HUES64 (cell line): Measurements from ENCODE around the gene FAM162A.
A peak's percentile ranks its signal among the peaks of the same experiment; 100 is the strongest.

Source experiments
- H3K27ac ChIP-seq: 2 replicates; pipeline ENCODE4 v1.7.0; 2013; ENCODE audit warnings: low read depth, low read length, inconsistent platforms
- H3K27me3 ChIP-seq: 2 replicates; pipeline ENCODE4 v1.6.1; 2013; ENCODE audit warnings: mild to moderate bottlenecking, low read length; ENCODE audit not compliant: insufficient read depth
- H3K36me3 ChIP-seq: 2 replicates; pipeline ENCODE4 v1.6.1; 2013; ENCODE audit warnings: mild to moderate bottlenecking, low read length; ENCODE audit not compliant: insufficient read depth
- H3K4me1 ChIP-seq: 2 replicates; pipeline ENCODE4 v1.6.1; 2013; ENCODE audit warnings: mild to moderate bottlenecking, low read length, moderate library complexity; ENCODE audit not compliant: insufficient read depth
- H3K4me3 ChIP-seq: 2 replicates; pipeline ENCODE4 v1.5.1; 2013; ENCODE audit warnings: mild to moderate bottlenecking, low read length, moderate library complexity
- H3K9ac ChIP-seq: 2 replicates; pipeline ENCODE4 v1.6.1; 2013; ENCODE audit warnings: mild to moderate bottlenecking, low read depth, low read length
- H3K9me3 ChIP-seq: 2 replicates; pipeline ENCODE4 v1.6.1; 2013; ENCODE audit warnings: low read depth, low read length; ENCODE audit not compliant: insufficient read depth
- WGBS: fragments of 150-250, 120-280 bp; methylation state at CpG from one replicate; pipeline ENCODE4 v1.1.7; 2013; ENCODE audit warnings: missing lambda C conversion rate; 5-methylcytosine and 5-hydroxymethylcytosine counted together

The FAM162A gene

DNA sequence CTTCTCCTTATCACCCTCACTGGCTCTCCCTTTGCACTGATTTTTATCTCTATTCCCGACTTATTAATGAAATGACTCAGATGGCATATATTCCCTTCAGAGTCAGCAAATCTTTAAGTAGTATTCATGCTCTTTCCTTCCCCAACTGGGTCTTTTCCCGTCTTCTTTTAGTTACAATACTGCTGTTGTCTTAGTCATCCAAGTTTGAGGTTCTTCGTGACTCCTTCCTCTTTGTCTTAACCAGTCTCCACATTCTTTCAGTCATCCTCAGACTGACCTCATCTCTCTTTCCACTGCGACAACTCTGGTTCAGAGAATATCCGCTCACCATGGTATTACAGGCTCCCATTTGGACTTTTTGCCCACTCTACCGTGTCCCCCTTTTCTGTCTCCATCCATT, 19.5 kb downstream of the FAM162A start:
- WGBS = 91% methylated on average over 6 of the region's 6 CpGs
- no peak overlapping the region for H3K4me3 ChIP-seq
- H3K4me1 ChIP-seq = no peaks in the 10 kb centered on the region
- no peak overlapping the region for H3K27ac ChIP-seq
- no peak overlapping the region for H3K9ac ChIP-seq
- H3K9me3 ChIP-seq = no peaks in the 10 kb centered on the region
- peaks cover 62% of the 10 kb centered on the region for H3K36me3 ChIP-seq
- H3K27me3 ChIP-seq = no peaks in the 10 kb centered on the region

DNA sequence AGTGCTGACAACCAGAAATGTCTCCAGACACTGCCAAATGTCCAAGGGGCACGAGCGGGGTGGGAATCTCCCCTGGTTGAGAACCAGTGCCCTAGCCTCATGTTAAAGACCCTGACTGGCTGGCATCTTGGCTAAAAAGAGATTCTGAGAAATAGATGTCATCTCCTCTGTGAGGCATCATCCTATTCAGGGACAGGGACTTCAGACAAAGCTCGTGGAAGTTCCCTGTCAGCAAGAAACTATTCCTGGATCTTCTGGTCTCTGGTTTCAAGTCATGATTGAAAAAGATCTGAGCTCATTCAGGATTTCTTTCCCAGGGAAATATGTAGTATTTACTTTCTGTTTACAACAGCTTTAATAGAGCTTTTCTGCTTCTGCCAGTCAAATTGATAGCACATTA, 21.0 kb downstream of the FAM162A start:
- Histone ChIP-seq H3K9me3 (no peaks in the 10 kb centered on the region), H3K27me3 (no peaks in the 10 kb centered on the region), H3K4me3 (no peak overlapping the region), H3K36me3 (peaks cover 78% of the 10 kb centered on the region), H3K9ac (no peak overlapping the region), H3K4me1 (no peaks in the 10 kb centered on the region), H3K27ac (no peak overlapping the region)
- WGBS = 94% methylated on average over 3 of the region's 3 CpGs

DNA sequence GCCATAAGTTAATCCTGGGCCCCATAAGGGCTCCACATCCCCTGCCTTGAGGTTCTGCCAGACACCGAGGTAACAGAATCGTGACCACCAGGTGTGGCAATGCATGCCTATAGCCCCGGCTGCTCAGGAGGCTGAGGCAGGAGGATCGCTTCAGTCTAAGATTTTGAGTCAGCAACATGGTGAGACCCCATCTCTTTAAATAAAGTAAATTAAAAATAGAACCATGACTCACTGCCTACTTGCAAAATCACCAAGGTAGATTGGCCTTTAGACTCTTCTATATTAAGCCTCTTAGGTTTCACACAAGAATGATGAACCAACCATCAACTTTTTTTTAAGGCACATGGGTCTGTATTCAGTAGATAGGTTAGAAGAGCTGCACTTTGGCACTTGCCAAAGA, 22.2 kb downstream of the FAM162A start:
- Histone ChIP-seq H3K4me1 (no peaks in the 10 kb centered on the region), H3K36me3 (peaks cover 90% of the 10 kb centered on the region)

DNA sequence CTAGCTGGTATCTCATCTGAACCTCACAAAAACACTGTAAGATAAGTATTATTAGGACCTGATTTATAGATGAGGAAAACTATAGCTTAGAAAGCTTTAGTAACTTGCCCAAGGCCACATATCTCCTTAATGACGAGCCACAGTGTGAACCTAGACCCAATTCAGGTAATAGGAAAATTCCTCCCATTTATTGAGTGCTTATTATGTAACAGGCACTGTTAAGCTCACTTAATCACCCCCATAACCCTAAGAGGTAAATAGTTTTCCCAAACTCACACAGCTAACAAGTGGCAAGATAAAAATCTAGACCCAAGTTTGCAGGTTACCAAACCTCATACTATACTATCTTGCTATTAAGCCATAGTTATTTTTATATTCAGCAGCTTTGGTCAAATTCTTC, 24.0 kb downstream of the FAM162A start:
- Histone ChIP-seq H3K4me3 (no peak overlapping the region), H3K27me3 (no peaks in the 10 kb centered on the region), H3K4me1 (no peaks in the 10 kb centered on the region), H3K9ac (no peak overlapping the region), H3K9me3 (no peaks in the 10 kb centered on the region), H3K36me3 (peaks cover 92% of the 10 kb centered on the region), H3K27ac (no peak overlapping the region)
- 80% methylated on average over 1 of the region's 1 CpG for WGBS

More for the DNA sequence above, 22.2 kb downstream of the FAM162A start:
- H3K9ac ChIP-seq = no peak overlapping the region
- H3K27ac ChIP-seq = no peak overlapping the region
- 92% methylated on average over 4 of the region's 4 CpGs for WGBS
- H3K9me3 ChIP-seq = no peaks in the 10 kb centered on the region
- H3K27me3 ChIP-seq = no peaks in the 10 kb centered on the region
- H3K4me3 ChIP-seq = no peak overlapping the region

DNA sequence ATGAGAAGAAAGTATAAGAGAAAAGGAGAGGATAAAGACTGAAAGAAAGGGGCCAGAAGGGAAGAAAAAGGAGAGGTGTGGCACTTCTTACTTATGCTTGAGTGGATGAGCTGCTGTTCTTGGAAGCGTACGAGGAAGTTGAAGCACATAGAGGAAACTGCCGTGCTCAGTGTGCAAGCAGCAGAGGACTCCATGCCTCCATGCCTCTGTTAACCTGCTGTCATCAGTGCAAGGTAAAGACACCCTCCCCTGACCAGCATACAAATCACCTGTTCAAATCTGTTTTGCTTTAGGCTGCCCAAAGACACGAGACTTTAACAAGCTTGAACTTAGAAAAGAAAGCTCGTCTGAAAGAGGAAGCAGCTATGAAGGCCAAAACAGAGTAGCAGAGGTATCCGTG, 25.5 kb downstream of the FAM162A start:
- Histone ChIP-seq H3K4me3 (no peak overlapping the region), H3K27me3 (no peaks in the 10 kb centered on the region), H3K4me1 (no peaks in the 10 kb centered on the region), H3K9ac (no peak overlapping the region), H3K27ac (no peak overlapping the region), H3K36me3 (peaks cover 78% of the 10 kb centered on the region), H3K9me3 (no peaks in the 10 kb centered on the region)
- 94% methylated on average over 6 of the region's 6 CpGs for WGBS

DNA sequence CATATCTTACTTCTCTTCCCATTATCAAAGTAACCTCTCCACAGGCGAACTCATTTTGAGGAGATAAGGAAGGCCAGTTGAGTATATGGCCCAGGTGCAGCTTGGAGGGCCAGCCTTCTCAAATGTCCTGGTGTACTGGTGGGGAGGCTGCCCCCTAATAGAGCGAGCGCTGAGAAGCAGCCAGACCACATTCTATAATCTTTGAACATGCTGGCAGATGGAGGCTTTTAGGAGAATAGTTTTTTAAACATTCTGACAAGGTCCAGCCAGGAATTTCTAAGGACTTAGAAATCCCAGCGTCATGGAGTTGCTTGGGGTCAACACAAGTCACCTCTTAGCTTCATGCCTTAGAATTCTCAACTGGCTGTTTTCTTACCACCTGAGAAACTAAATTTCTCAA, 26.1 kb downstream of the FAM162A start:
- H3K4me1 ChIP-seq = peaks cover 4% of the 10 kb centered on the region; the same call in 1 of the 2 replicates
- H3K27ac ChIP-seq = no peak overlapping the region
- no peaks in the 10 kb centered on the region for H3K9me3 ChIP-seq
- H3K4me3 ChIP-seq = no peak overlapping the region
- H3K9ac ChIP-seq = no peak overlapping the region
- 91% methylated on average over 4 of the region's 4 CpGs for WGBS
- peaks cover 71% of the 10 kb centered on the region for H3K36me3 ChIP-seq
- H3K27me3 ChIP-seq = no peaks in the 10 kb centered on the region

DNA sequence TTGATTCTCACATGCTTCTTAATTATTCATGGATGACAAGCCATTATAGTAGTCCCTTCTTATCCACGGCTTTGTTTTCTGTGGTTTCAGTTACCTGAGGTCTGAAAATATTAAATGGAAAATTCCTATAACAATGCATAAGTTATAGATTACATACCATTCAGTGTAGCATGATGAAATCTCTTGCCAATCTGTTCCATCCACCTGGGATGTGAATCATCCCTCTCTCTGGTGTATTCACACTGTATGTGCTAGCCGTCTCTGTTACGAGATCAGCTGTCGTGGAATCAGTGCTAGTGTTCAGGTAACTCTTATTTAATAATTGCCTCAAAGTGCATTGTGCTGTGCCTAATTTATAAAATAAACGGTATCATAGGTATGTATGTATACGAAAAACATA, 26.7 kb downstream of the FAM162A start:
- Histone ChIP-seq H3K27me3 (no peaks in the 10 kb centered on the region), H3K9ac (no peak overlapping the region), H3K4me1 (peaks cover 5% of the 10 kb centered on the region; the same call in 1 of the 2 replicates), H3K4me3 (no peak overlapping the region), H3K36me3 (peaks cover 66% of the 10 kb centered on the region), H3K27ac (no peak overlapping the region), H3K9me3 (no peaks in the 10 kb centered on the region)
- 94% methylated on average over 5 of the region's 6 CpGs for WGBS

DNA sequence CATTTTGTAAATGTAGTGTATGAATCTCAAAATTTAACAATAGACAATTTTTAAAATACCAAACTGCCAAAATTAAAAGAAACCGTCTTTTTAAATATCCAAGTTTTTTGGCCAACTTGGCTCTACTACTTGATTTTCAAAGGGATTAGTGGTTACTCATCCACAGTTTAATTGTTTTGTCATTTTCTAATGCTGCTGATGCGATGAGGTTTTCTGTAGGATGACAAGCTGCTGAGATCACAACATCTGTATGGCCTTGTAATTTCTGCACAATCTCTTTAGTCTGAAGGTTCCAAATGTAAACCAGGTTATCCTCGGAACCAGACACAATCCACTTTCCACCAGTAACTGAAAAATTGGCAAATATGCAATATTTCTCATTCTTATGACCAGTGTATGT, 30.4 kb downstream of the FAM162A start:
- no peak overlapping the region for H3K27ac ChIP-seq
- H3K9me3 ChIP-seq = no peaks in the 10 kb centered on the region
- 0 out of 2 replicates have a peak overlapping the region, but pooled peaks have one; percentile 80 for H3K4me3 ChIP-seq
- no peaks in the 10 kb centered on the region for H3K27me3 ChIP-seq
- 93% methylated on average over 3 of the region's 3 CpGs for WGBS
- no peak overlapping the region for H3K9ac ChIP-seq
- peaks cover 5% of the 10 kb centered on the region; the same call in 1 of the 2 replicates for H3K4me1 ChIP-seq
- H3K36me3 ChIP-seq = peaks cover 31% of the 10 kb centered on the region

DNA sequence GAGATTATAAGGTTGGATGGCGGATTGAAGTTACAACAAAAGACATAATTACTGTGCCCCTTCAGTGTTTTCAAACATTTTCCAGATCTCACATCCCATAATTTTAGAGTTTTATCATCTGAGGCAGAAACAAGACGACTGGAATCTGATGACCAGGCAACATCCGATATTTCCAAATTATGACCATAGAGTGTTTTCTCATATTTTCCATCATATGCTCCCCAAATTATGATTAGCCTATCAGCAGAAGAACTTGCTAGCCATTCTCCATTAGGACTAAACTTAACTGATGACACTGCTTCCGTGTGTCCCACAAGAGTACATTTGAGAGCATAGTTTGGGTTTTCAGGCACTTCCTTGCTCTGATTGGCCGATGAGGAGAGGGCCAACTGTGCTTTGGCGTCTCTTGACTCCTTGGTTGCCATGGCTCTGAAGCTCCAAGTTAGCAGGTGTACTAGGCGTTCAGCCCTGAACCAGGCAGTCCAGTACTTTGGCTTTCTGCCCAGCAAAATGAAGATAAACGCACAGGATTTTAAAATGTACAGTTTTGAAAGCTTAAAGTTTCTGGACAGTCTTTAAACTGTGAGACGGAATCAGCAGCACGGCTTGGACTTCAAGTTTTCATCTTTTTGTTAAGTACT, 31.2 kb downstream of the FAM162A start:
- peak overlapping the region; percentile 70; the same call in 1 of the 2 replicates for H3K27ac ChIP-seq
- peaks cover 23% of the 10 kb centered on the region for H3K36me3 ChIP-seq
- WGBS = 28% methylated on average over 10 of the region's 10 CpGs
- no peaks in the 10 kb centered on the region for H3K9me3 ChIP-seq
- H3K27me3 ChIP-seq = no peaks in the 10 kb centered on the region
- H3K9ac ChIP-seq = peak overlapping the region; percentile 89
- H3K4me3 ChIP-seq = peak overlapping the region; percentile 80
- H3K4me1 ChIP-seq = peaks cover 5% of the 10 kb centered on the region; the same call in 1 of the 2 replicates

DNA sequence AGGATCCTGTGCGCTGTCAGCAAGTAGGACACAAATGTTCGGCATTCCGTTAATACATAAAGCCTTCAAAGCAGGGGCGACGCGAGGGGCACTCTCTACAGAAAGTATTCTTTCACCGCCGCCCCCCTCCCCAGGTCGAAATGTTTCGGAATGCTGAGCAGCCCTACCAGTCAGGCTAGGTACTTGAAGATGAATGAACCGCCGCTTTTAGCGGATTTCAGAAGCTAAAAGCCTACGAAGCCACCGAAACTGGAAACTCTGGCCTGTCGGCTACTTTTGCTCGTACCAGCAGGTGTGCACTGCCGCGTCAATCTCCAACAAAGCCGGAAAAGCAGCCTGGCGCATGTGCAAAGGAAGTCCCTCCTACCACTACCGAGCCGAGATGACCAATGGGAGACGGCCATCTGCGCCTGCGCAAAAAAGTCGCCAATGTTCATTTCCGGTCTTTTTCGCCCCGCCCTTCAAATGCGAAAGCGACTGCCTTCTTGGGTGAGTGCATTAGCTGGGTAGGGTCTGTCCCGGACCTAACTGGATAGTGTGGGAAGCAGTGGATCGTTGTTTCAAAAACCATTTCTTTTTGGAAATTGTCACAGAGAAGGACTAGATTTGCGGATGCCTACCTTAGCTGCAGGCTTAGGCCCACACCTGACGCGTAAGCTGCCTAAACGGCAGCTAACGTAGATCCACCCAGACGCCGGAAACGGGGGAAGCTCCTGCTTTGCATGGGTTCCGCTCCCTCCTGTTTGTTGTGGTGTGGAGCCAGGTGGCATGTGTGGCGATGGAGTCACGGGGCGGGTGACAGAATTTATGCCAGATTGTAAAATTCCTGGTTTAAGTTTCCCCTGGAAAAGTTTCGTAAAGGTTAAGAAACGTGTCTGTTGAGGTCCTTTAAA, 32.0 kb downstream of the FAM162A start, which contains the start of gene WDR5B:
WDR5B (minus strand) TSS at position 301 of the 893 bp plus-strand sequence. CDS start 534 bp downstream, outside the sequence.
- Histone ChIP-seq H3K36me3 (peaks cover 15% of the 10 kb centered on the region), H3K27me3 (no peaks in the 10 kb centered on the region), H3K27ac (peak within 1 kb of the TSS; percentile 84), H3K9me3 (no peaks in the 10 kb centered on the region), H3K9ac (peak within 1 kb of the TSS; percentile 89), H3K4me3 (peak within 1 kb of the TSS; percentile 80), H3K4me1 (peaks cover 5% of the 10 kb centered on the region; the same call in 1 of the 2 replicates)
- under 1% methylated on average over 48 of the region's 48 CpGs for WGBS

DNA sequence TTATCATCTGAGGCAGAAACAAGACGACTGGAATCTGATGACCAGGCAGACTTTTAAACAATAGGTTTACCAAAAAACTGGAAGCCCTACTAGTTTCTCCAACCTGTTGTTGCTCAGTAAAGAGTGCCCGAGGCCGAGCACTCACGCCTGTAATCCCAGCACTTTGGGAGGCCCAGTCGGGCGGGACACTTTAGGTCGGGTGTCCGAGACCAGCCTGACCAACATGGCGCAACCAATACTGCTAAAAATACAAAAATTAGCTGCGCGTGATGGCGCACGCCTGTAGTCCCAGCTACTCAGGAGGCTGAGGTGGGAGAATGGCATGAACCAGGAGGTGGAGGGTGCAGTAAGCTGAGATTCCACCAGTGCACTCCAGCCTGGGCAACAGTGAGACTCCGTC, 33.0 kb downstream of the FAM162A start:
- WGBS = 71% methylated on average over 14 of the region's 14 CpGs

More for the DNA sequence above, 33.0 kb downstream of the FAM162A start:
- peaks cover 15% of the 10 kb centered on the region for H3K36me3 ChIP-seq
- H3K9me3 ChIP-seq = no peaks in the 10 kb centered on the region
- peak overlapping the region; percentile 80 for H3K4me3 ChIP-seq
- no peaks in the 10 kb centered on the region for H3K27me3 ChIP-seq
- H3K9ac ChIP-seq = peak overlapping the region; percentile 89
- no peak overlapping the region for H3K27ac ChIP-seq
- peaks cover 7% of the 10 kb centered on the region for H3K4me1 ChIP-seq
